Measurements from ENCODE around the gene HSF2BP.
"Not testable (repeated sequence)": the region's sequence is repeated elsewhere in the genome, so short reads cannot be mapped to it uniquely, and the experiment has no call there.

The HSF2BP gene

GRCh38 chr21:43516860-43517627, 142.2 kb downstream of the HSF2BP start:
- not testable (repeated sequence) for DNase-seq (ENCODE audit: low spot score)

GRCh38 chr21:43516295-43516847, 142.9 kb downstream of the HSF2BP start:
- not testable (repeated sequence) for DNase-seq (ENCODE audit: low spot score)

- not testable (repeated sequence) for DNase-seq (ENCODE audit: low spot score)
Measured at GRCh38 chr21:43514834-43515233, 144.5 kb downstream of the HSF2BP start.

- DNase-seq (ENCODE audit: low spot score), result not testable (repeated sequence)
Measured at GRCh38 chr21:43513023-43513422, 146.3 kb downstream of the HSF2BP start.

GRCh38 chr21:43511209-43511608, 148.1 kb downstream of the HSF2BP start:
- not testable (repeated sequence) for DNase-seq (ENCODE audit: low spot score)

- DNase-seq (ENCODE audit: low spot score), result not testable (repeated sequence)
Measured at GRCh38 chr21:43510669-43511068, 148.6 kb downstream of the HSF2BP start.

GRCh38 chr21:43503892-43504291, 155.4 kb downstream of the HSF2BP start:
- not testable (repeated sequence) for DNase-seq (ENCODE audit: low spot score)

- DNase-seq (ENCODE audit: low spot score), result not testable (repeated sequence)
Measured at GRCh38 chr21:43503075-43503750, 156.1 kb downstream of the HSF2BP start.

GRCh38 chr21:43502407-43503071, 156.7 kb downstream of the HSF2BP start:
- not testable (repeated sequence) for DNase-seq (ENCODE audit: low spot score)

- not testable (repeated sequence) for DNase-seq (ENCODE audit: low spot score)
Measured at GRCh38 chr21:43498924-43499323, 160.4 kb downstream of the HSF2BP start.

- DNase-seq (ENCODE audit: low spot score), result not testable (repeated sequence)
Measured at GRCh38 chr21:43498065-43498464, 161.2 kb downstream of the HSF2BP start.

GRCh38 chr21:43494279-43495012, 164.8 kb downstream of the HSF2BP start:
- DNase-seq (ENCODE audit: low spot score), result not testable (repeated sequence)

GRCh38 chr21:43493471-43493870, 165.8 kb downstream of the HSF2BP start:
- DNase-seq (ENCODE audit: low spot score), result not testable (repeated sequence)

GRCh38 chr21:43488235-43488634, 171.1 kb downstream of the HSF2BP start:
- not testable (repeated sequence) for DNase-seq (ENCODE audit: low spot score)

- DNase-seq (ENCODE audit: low spot score), result not testable (repeated sequence)
Measured at GRCh38 chr21:43486051-43486450, 173.2 kb downstream of the HSF2BP start.

- DNase-seq (ENCODE audit: low spot score), result not testable (repeated sequence)
Measured at GRCh38 chr21:43485016-43485415, 174.3 kb downstream of the HSF2BP start.

- not testable (repeated sequence) for DNase-seq (ENCODE audit: low spot score)
Measured at GRCh38 chr21:43479197-43479596, 180.1 kb downstream of the HSF2BP start.

All from cerebellar cortex (tissue), 1 donor.